Suprapubic skin (tissue), 2 donors: ENCODE results near the gene BUB3.

Experiments
- EP300 ChIP-seq: sonication (generic); formaldehyde crosslinking; IDR thresholded peaks from one replicate; pipeline ENCODE4 v1.6.1; 2017; ENCODE audit warnings: antibody characterized with exemption
- POLR2A ChIP-seq, 2 donors: fragments of 450-650 bp; IDR thresholded peaks; one replicate each; pipeline ENCODE4 v1.6.1; 2017; ENCODE audit warnings: antibody characterized with exemption in 2 of 2, mild to moderate bottlenecking in 2 of 2, moderate library complexity in 2 of 2

- TF ChIP-seq EP300, result no peak
- TF ChIP-seq POLR2A (IDR thresholded peaks at IDR 0.05), result no peak
Measured at GRCh38 chr10:123136221-123136805, 17.9 kb upstream of the BUB3 start.
